ENCODE data around the gene SASH1. TPM values are rescaled to one million over a fixed set of nuclear protein-coding genes. Genes with fewer than 3 reads are reported as not detected.

The SASH1 gene
- total RNA-seq, 4 donors from 2014 or later = 142 to 214 (median 173) TPM

DNA sequence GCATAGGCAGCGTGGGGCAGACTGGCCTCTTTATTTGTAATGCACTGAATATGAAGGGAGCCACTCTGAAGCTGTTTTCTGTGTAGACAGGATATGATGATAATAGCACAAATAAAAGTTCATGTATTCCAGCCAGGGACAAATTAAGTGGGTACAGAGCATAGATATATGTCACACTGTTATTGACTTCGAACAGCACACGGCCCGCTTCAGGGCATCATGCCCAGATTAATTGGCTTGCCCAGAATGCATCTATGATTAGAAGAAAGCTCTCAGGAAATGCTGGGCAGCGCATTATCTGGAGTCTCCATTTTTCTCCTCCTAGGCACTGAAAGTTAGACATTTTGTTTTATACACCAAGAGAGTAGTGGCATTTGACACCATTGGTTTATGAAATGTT lies 26.3 kb upstream of the SASH1 start:
- ATAC-seq (ENCODE audit: low FRiP score) = no peak
- no peak for DNase-seq (ENCODE audit: low spot score)
- TF ChIP-seq, protein P1, sequence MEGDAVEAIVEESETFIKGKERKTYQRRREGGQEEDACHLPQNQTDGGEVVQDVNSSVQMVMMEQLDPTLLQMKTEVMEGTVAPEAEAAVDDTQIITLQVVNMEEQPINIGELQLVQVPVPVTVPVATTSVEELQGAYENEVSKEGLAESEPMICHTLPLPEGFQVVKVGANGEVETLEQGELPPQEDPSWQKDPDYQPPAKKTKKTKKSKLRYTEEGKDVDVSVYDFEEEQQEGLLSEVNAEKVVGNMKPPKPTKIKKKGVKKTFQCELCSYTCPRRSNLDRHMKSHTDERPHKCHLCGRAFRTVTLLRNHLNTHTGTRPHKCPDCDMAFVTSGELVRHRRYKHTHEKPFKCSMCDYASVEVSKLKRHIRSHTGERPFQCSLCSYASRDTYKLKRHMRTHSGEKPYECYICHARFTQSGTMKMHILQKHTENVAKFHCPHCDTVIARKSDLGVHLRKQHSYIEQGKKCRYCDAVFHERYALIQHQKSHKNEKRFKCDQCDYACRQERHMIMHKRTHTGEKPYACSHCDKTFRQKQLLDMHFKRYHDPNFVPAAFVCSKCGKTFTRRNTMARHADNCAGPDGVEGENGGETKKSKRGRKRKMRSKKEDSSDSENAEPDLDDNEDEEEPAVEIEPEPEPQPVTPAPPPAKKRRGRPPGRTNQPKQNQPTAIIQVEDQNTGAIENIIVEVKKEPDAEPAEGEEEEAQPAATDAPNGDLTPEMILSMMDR (IDR thresholded peaks at IDR 0.05) = no peak

GRCh38 chr6:148317051-148317450 lies 25.6 kb upstream of the SASH1 start:
- TF ChIP-seq, protein P1 (IDR thresholded peaks at IDR 0.05) = no peak

GRCh38 chr6:148317739-148318138 lies 24.9 kb upstream of the SASH1 start:
- TF ChIP-seq, protein P1 (IDR thresholded peaks at IDR 0.05) = no peak
- ATAC-seq (ENCODE audit: low FRiP score) = no peak
- no peak for DNase-seq (ENCODE audit: low spot score)

More at GRCh38 chr6:148317051-148317450, 25.6 kb upstream of the SASH1 start:
- no peak for ATAC-seq (ENCODE audit: low FRiP score)
- DNase-seq (ENCODE audit: low spot score) = no peak

- ATAC-seq (ENCODE audit: low FRiP score) (no peak), DNase-seq (ENCODE audit: low spot score) (no peak)
- TF ChIP-seq, protein P1 (IDR thresholded peaks at IDR 0.05) = no peak
Observed at GRCh38 chr6:148322704-148323103, 19.9 kb upstream of the SASH1 start.

GRCh38 chr6:148323344-148323743 lies 19.3 kb upstream of the SASH1 start:
- TF ChIP-seq, protein P1 (IDR thresholded peaks at IDR 0.05) = no peak
- ATAC-seq (ENCODE audit: low FRiP score) = peak; percentile 77
- no peak for DNase-seq (ENCODE audit: low spot score)

- TF ChIP-seq, protein P1 (IDR thresholded peaks at IDR 0.05) = no peak
- no peak for ATAC-seq (ENCODE audit: low FRiP score)
- no peak for DNase-seq (ENCODE audit: low spot score)
Observed at GRCh38 chr6:148324297-148324985, 18.2 kb upstream of the SASH1 start.
